OCI-LY3 (cell line): ENCODE measurements around the gene NOC4L.

Experiments
- EZH2phosphoT487 ChIP-seq: fragments of 200-600 bp; shearing (Covaris generic); IDR thresholded peaks from 2 replicates; pipeline ENCODE4 v1.6.1; 2018; ENCODE audit warnings: antibody characterized with exemption, mixed run types, low read depth
- TF ChIP-seq, protein P1 (sequence below): fragments of 200-600, 300-600 bp; sonication (generic); IDR thresholded peaks from 2 replicates; pipeline ENCODE4 v1.5.1; 2014; ENCODE audit warnings: antibody characterized with exemption, low read length, low read depth

- TF ChIP-seq, protein P1, sequence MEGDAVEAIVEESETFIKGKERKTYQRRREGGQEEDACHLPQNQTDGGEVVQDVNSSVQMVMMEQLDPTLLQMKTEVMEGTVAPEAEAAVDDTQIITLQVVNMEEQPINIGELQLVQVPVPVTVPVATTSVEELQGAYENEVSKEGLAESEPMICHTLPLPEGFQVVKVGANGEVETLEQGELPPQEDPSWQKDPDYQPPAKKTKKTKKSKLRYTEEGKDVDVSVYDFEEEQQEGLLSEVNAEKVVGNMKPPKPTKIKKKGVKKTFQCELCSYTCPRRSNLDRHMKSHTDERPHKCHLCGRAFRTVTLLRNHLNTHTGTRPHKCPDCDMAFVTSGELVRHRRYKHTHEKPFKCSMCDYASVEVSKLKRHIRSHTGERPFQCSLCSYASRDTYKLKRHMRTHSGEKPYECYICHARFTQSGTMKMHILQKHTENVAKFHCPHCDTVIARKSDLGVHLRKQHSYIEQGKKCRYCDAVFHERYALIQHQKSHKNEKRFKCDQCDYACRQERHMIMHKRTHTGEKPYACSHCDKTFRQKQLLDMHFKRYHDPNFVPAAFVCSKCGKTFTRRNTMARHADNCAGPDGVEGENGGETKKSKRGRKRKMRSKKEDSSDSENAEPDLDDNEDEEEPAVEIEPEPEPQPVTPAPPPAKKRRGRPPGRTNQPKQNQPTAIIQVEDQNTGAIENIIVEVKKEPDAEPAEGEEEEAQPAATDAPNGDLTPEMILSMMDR = no peak
- TF ChIP-seq EZH2phosphoT487 = no peak
These were observed 10.1 kb downstream of the NOC4L start for GRCh38 chr12:132154341-132154761.
